IMR-90 (cell line): ENCODE data around the gene IL1RAP. TPM values are rescaled to one million over a fixed set of nuclear protein-coding genes. Genes with fewer than 3 reads are reported as not detected.

Experiments used
- ATAC-seq: fragments of 200-7000 bp; cut with Tn5 transposase; 2 replicates; pipeline ENCODE4 v1.9.1; 2020; ENCODE audit warnings: low read depth, mild to moderate bottlenecking, moderate library complexity
- BruUV-seq: library from RNA; stranded (reverse); fragments of 400-500 nt; replicated peaks from 2 replicates; lab custom pipeline; 2021; lab: Mats Ljungman, UMichigan
- CTCF ChIA-PET: fragments of 300-600 bp; formaldehyde crosslinking; extraction: SDS; loops from one replicate; lab custom pipeline; 2021; ENCODE audit warnings: antibody characterized with exemption; lab: Yijun Ruan, JAX
- POLR2A ChIA-PET: fragments of 300-600 bp; sonication (Branson Sonifier 250); formaldehyde crosslinking; loops from one replicate; lab custom pipeline; 2022; ENCODE audit warnings: antibody characterized with exemption; ENCODE audit not compliant: unreplicated experiment; lab: Charles Lee
- DNase-seq: peaks from one replicate; pipeline ENCODE4 v3.0.0; 2013
- H2AFZ ChIP-seq: replicated peaks from 2 replicates; pipeline ENCODE3; 2013; ENCODE audit warnings: low read length, mild to moderate bottlenecking; ENCODE audit not compliant: poor library complexity
- H2AK5ac ChIP-seq: 2 replicates; pipeline ENCODE4 v1.6.1; 2013; ENCODE audit warnings: low read depth, low read length, inconsistent platforms
- H2AK9ac ChIP-seq: replicated peaks from 2 replicates; pipeline ENCODE3; 2013; ENCODE audit warnings: mild to moderate bottlenecking, low read depth, low read length, moderate library complexity; ENCODE audit not compliant: poor library complexity
- H2BK120ac ChIP-seq: 2 replicates; pipeline ENCODE4 v1.6.1; 2013; ENCODE audit warnings: low read depth, low read length, inconsistent platforms
- H2BK15ac ChIP-seq: 3 replicates; pipeline ENCODE4 v1.6.1; 2013; ENCODE audit warnings: low read depth, low read length, inconsistent platforms
- H2BK20ac ChIP-seq: 2 replicates; pipeline ENCODE4 v1.6.1; 2013; ENCODE audit warnings: low read depth, mild to moderate bottlenecking, inconsistent platforms, low read length, moderate library complexity
- H2BK5ac ChIP-seq: 2 replicates; pipeline ENCODE4 v1.6.1; 2013; ENCODE audit warnings: mild to moderate bottlenecking, low read depth, low read length, inconsistent platforms; ENCODE audit not compliant: poor library complexity, severe bottlenecking
- H3K14ac ChIP-seq: replicated peaks from 2 replicates; pipeline ENCODE4 v1.6.1; 2013; ENCODE audit warnings: low read depth, low read length, inconsistent platforms
- H3K18ac ChIP-seq: 2 replicates; pipeline ENCODE4 v1.6.1; 2013; ENCODE audit warnings: low read depth, low read length, control low read depth
- H3K23ac ChIP-seq: 2 replicates; pipeline ENCODE4 v1.6.1; 2013; ENCODE audit warnings: low read depth, low read length, inconsistent platforms
- H3K27ac ChIP-seq: 2 replicates; pipeline ENCODE4 v1.5.1; 2013; ENCODE audit warnings: mild to moderate bottlenecking, control low read depth, low read length; ENCODE audit not compliant: insufficient read depth
- H3K27me3 ChIP-seq: 2 replicates; pipeline ENCODE4 v1.6.1; 2013; ENCODE audit warnings: low read length; ENCODE audit not compliant: control insufficient read depth, insufficient read depth
- H3K36me3 ChIP-seq: 2 replicates; pipeline ENCODE4 v1.6.1; 2013; ENCODE audit warnings: low read length, mixed read lengths; ENCODE audit not compliant: control insufficient read depth, insufficient read depth
- H3K4ac ChIP-seq: 2 replicates; pipeline ENCODE4 v1.6.1; 2013; ENCODE audit warnings: low read depth, low read length, inconsistent platforms
- H3K4me1 ChIP-seq: 2 replicates; pipeline ENCODE4 v1.6.1; 2013; ENCODE audit warnings: low read length, mixed read lengths; ENCODE audit not compliant: control insufficient read depth, insufficient read depth
- H3K4me2 ChIP-seq: 2 replicates; pipeline ENCODE4 v1.6.1; 2013; ENCODE audit warnings: low read depth, mild to moderate bottlenecking, control low read depth, low read length, moderate library complexity
- H3K4me3 ChIP-seq: 2 replicates; pipeline ENCODE4 v1.5.1; 2013; ENCODE audit warnings: low read depth, mild to moderate bottlenecking, control low read depth, low read length, moderate library complexity; ENCODE audit not compliant: insufficient read depth
- H3K56ac ChIP-seq: 2 replicates; pipeline ENCODE4 v1.6.1; 2013; ENCODE audit warnings: low read length, inconsistent platforms; ENCODE audit not compliant: insufficient read depth; ENCODE audit errors: extremely low read depth
- H3K79me1 ChIP-seq, 2 experiments: 2 replicates each; pipeline ENCODE4 v1.6.1; 2013; ENCODE audit warnings: low read length in 2 of 2, inconsistent platforms in 1 of 2, low read depth in 1 of 2
- H3K9ac ChIP-seq: 2 replicates; pipeline ENCODE4 v1.6.1; 2013; ENCODE audit warnings: low read depth, low read length, control low read depth
- H3K9me1 ChIP-seq: 2 replicates; pipeline ENCODE4 v1.6.1; 2013; ENCODE audit warnings: low read length, inconsistent platforms; ENCODE audit not compliant: insufficient read depth
- H3K9me3 ChIP-seq: 2 replicates; pipeline ENCODE4 v1.6.1; 2013; ENCODE audit warnings: low read length; ENCODE audit not compliant: control insufficient read depth, insufficient read depth
- H4K20me1 ChIP-seq: 2 replicates; pipeline ENCODE4 v1.6.1; 2013; ENCODE audit warnings: low read length, inconsistent platforms; ENCODE audit not compliant: insufficient read depth
- H4K5ac ChIP-seq: 2 replicates; pipeline ENCODE4 v1.6.1; 2013; ENCODE audit warnings: mild to moderate bottlenecking, low read depth, low read length, control low read depth
- H4K8ac ChIP-seq, 2 experiments: 2 replicates each; pipeline ENCODE4 v1.6.1; 2013; ENCODE audit warnings: low read depth in 2 of 2, low read length in 2 of 2, control low read depth in 1 of 2, inconsistent platforms in 1 of 2
- H4K91ac ChIP-seq: 2 replicates; pipeline ENCODE4 v1.6.1; 2013; ENCODE audit warnings: low read depth, low read length, inconsistent platforms; ENCODE audit not compliant: insufficient read depth
- BHLHE40 ChIP-seq: fragments of 150-350 bp; IDR thresholded peaks from 2 replicates; pipeline ENCODE4 v1.6.1; 2016; ENCODE audit warnings: mild to moderate bottlenecking, low read depth, low read length
- CEBPB ChIP-seq: IDR thresholded peaks from 2 replicates; pipeline ENCODE4 v1.6.1; 2012; ENCODE audit warnings: low read depth, low read length, improper control_type of control experiment
- CHD1 ChIP-seq: IDR thresholded peaks from 2 replicates; pipeline ENCODE4 v1.6.1; 2012; ENCODE audit warnings: low read depth, low read length, improper control_type of control experiment
- FOS ChIP-seq: fragments of 150-350 bp; IDR thresholded peaks from 2 replicates; pipeline ENCODE4 v1.6.1; 2016; ENCODE audit warnings: low read depth, low read length
- MAFK ChIP-seq: IDR thresholded peaks from 2 replicates; pipeline ENCODE4 v1.6.1; 2012; ENCODE audit warnings: low read depth, low read length, improper control_type of control experiment
- MAZ ChIP-seq: IDR thresholded peaks from 2 replicates; pipeline ENCODE4 v1.6.1; 2012; ENCODE audit warnings: low read depth, mild to moderate bottlenecking, low read length, improper control_type of control experiment, moderate library complexity, borderline replicate concordance
- MXI1 ChIP-seq: IDR thresholded peaks from 2 replicates; pipeline ENCODE4 v1.6.1; 2012; ENCODE audit warnings: low read depth, mild to moderate bottlenecking, low read length, moderate library complexity, borderline replicate concordance
- NFE2L2 ChIP-seq: fragments of 150-350 bp; IDR thresholded peaks from 2 replicates; pipeline ENCODE4 v1.6.1; 2016; ENCODE audit warnings: low read depth, mild to moderate bottlenecking, low read length
- POLR2A ChIP-seq: IDR thresholded peaks from 2 replicates; pipeline ENCODE4 v1.6.1; 2012; ENCODE audit warnings: mild to moderate bottlenecking, low read depth, low read length
- RAD21 ChIP-seq: IDR thresholded peaks from 2 replicates; pipeline ENCODE4 v1.6.1; 2012; ENCODE audit warnings: low read length, improper control_type of control experiment
- RCOR1 ChIP-seq: IDR thresholded peaks from 2 replicates; pipeline ENCODE4 v1.6.1; 2012; ENCODE audit warnings: mild to moderate bottlenecking, low read length, improper control_type of control experiment; ENCODE audit not compliant: insufficient replicate concordance
- RFX5 ChIP-seq: IDR thresholded peaks from 2 replicates; pipeline ENCODE4 v1.8.0; 2012; ENCODE audit warnings: low read depth, mild to moderate bottlenecking, low read length, moderate library complexity
- SMC3 ChIP-seq: fragments of 150-350 bp; IDR thresholded peaks from 2 replicates; pipeline ENCODE4 v1.6.1; 2016; ENCODE audit warnings: low read depth, mild to moderate bottlenecking, antibody characterized with exemption, low read length, moderate library complexity
- WGBS, 2 experiments: methylation state at CpG; one replicate each; pipeline versions ENCODE4 v1.1.5 to v1.1.7; 2013; ENCODE audit warnings: missing lambda C conversion rate in 2 of 2; ENCODE audit not compliant: insufficient read length in 1 of 2; ENCODE audit errors: extremely low coverage in 2 of 2; 5-methylcytosine and 5-hydroxymethylcytosine counted together
- dilution Hi-C: fragments of 300-500 bp; cut with HindIII; formaldehyde crosslinking; loops from one replicate; pipeline ENCODE4 v1.14.3; 2018; ENCODE audit warnings: low sequenced_read_pairs; ENCODE audit not compliant: unreplicated experiment
- in situ Hi-C: fragments of 300-500 bp; cut with MboI; formaldehyde crosslinking; loops from 3 replicates; pipeline ENCODE4 v1.14.3; 2019; ENCODE audit warnings: low sequenced_read_pairs, inconsistent platforms, mixed read lengths
- intact Hi-C: fragments of 100-400 bp; cut with micrococcal nuclease; formaldehyde crosslinking; loops from 2 replicates; pipeline ENCODE4 v1.10.0; 2022
- polyA plus RNA-seq, 3 experiments: library from polyadenylated mRNA; depleted of rRNA; stranded (reverse); fragments of >200 nt; gene quantifications; 2 replicates each; pipeline ENCODE4 v1.2.3, GENCODE V29; 2012; ENCODE audit warnings: low replicate concordance in 1 of 3
- total RNA-seq: library from RNA; depleted of rRNA; stranded (reverse); fragments of >200 nt; gene quantifications from 2 replicates; pipeline ENCODE4 v1.2.3, GENCODE V29; 2012
- TF ChIP-seq, protein P1 (sequence below): conservative IDR thresholded peaks from 2 replicates; pipeline ENCODE4 v1.5.1; 2012; ENCODE audit warnings: mild to moderate bottlenecking, low read depth, low read length, improper control_type of control experiment
- TF ChIP-seq, protein P2 (sequence below): fragments of 150-350 bp; IDR thresholded peaks from 2 replicates; pipeline ENCODE4 v1.6.1; 2016; ENCODE audit warnings: low read depth, mild to moderate bottlenecking, low read length, moderate library complexity, borderline replicate concordance
- TF ChIP-seq, protein P3 (sequence below): fragments of 150-350 bp; IDR thresholded peaks from 2 replicates; pipeline ENCODE4 v1.6.1; 2017; ENCODE audit warnings: mild to moderate bottlenecking, antibody characterized with exemption, low read length, low read depth

IL1RAP gene
- total and polyA plus RNA-seq, 2 of the 4 experiments (the other 2 are of a cell fraction): 8.3 to 11.3 TPM

GRCh38 chr3:190492966-190493365 lies 20.9 kb upstream of the IL1RAP start:
- Histone ChIP-seq H3K4me1 (no peaks in the 10 kb centered on the region), H2AFZ (no peak overlapping the region), H3K56ac (no peak overlapping the region), H3K4ac (no peak overlapping the region), H3K9me1 (no peaks in the 10 kb centered on the region), H3K23ac (no peak overlapping the region), H2BK15ac (no peak overlapping the region), H3K4me3 (no peak overlapping the region), H4K5ac (no peak overlapping the region), H4K20me1 (no peaks in the 10 kb centered on the region), H2AK9ac (no peak overlapping the region), H2BK120ac (no peak overlapping the region), H3K79me1 (no peaks in the 10 kb centered on the region), H4K8ac (no peak overlapping the region), H3K4me2 (no peak overlapping the region), H3K36me3 (no peaks in the 10 kb centered on the region), H3K27ac (no peak overlapping the region), H3K27me3 (no peaks in the 10 kb centered on the region; the same call in 1 of the 2 replicates), H2AK5ac (no peak overlapping the region), H4K91ac (no peak overlapping the region), H3K9me3 (no peaks in the 10 kb centered on the region), H2BK5ac (no peak overlapping the region), H3K9ac (no peak overlapping the region), H3K18ac (no peak overlapping the region), H3K14ac (no peak overlapping the region), H2BK20ac (no peak overlapping the region)
- in situ Hi-C loops: no loop called here
- dilution Hi-C loops: no loop called here
- BruUV-seq: no TSS peak
- ChIA-PET CTCF (no interaction called here), POLR2A (no interaction called here)
- ATAC-seq: no peak
- WGBS, 2 experiments: 75% methylated on average over 4 of the region's 4 CpGs; no CpG with 5 or more reads in 1 of the 2 experiments
- no peak for DNase-seq
- intact Hi-C loops: no loop called here
- TF ChIP-seq RCOR1 (no peak), SMC3 (no peak), RAD21 (no peak), MXI1 (no peak), POLR2A (no peak), BHLHE40 (no peak), CEBPB (no peak), CHD1 (no peak), MAZ (no peak), FOS (no peak), MAFK (no peak), NFE2L2 (no peak), RFX5 (no peak)
- TF ChIP-seq, protein P1, sequence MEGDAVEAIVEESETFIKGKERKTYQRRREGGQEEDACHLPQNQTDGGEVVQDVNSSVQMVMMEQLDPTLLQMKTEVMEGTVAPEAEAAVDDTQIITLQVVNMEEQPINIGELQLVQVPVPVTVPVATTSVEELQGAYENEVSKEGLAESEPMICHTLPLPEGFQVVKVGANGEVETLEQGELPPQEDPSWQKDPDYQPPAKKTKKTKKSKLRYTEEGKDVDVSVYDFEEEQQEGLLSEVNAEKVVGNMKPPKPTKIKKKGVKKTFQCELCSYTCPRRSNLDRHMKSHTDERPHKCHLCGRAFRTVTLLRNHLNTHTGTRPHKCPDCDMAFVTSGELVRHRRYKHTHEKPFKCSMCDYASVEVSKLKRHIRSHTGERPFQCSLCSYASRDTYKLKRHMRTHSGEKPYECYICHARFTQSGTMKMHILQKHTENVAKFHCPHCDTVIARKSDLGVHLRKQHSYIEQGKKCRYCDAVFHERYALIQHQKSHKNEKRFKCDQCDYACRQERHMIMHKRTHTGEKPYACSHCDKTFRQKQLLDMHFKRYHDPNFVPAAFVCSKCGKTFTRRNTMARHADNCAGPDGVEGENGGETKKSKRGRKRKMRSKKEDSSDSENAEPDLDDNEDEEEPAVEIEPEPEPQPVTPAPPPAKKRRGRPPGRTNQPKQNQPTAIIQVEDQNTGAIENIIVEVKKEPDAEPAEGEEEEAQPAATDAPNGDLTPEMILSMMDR: no peak
- TF ChIP-seq, protein P2, sequence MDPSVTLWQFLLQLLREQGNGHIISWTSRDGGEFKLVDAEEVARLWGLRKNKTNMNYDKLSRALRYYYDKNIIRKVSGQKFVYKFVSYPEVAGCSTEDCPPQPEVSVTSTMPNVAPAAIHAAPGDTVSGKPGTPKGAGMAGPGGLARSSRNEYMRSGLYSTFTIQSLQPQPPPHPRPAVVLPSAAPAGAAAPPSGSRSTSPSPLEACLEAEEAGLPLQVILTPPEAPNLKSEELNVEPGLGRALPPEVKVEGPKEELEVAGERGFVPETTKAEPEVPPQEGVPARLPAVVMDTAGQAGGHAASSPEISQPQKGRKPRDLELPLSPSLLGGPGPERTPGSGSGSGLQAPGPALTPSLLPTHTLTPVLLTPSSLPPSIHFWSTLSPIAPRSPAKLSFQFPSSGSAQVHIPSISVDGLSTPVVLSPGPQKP: no peak
- TF ChIP-seq, protein P3, sequence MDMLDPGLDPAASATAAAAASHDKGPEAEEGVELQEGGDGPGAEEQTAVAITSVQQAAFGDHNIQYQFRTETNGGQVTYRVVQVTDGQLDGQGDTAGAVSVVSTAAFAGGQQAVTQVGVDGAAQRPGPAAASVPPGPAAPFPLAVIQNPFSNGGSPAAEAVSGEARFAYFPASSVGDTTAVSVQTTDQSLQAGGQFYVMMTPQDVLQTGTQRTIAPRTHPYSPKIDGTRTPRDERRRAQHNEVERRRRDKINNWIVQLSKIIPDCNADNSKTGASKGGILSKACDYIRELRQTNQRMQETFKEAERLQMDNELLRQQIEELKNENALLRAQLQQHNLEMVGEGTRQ: no peak
